ENCODE results near the gene DTNBP1. TPM values are rescaled to one million over a fixed set of nuclear protein-coding genes. Genes with fewer than 3 reads are reported as not detected.
A peak's percentile ranks its signal among the peaks of the same experiment; 100 is the strongest.

DTNBP1 gene
- total and polyA plus RNA-seq, 9 donors: 8.4 to 23.6 (median 18.2) TPM

DNA sequence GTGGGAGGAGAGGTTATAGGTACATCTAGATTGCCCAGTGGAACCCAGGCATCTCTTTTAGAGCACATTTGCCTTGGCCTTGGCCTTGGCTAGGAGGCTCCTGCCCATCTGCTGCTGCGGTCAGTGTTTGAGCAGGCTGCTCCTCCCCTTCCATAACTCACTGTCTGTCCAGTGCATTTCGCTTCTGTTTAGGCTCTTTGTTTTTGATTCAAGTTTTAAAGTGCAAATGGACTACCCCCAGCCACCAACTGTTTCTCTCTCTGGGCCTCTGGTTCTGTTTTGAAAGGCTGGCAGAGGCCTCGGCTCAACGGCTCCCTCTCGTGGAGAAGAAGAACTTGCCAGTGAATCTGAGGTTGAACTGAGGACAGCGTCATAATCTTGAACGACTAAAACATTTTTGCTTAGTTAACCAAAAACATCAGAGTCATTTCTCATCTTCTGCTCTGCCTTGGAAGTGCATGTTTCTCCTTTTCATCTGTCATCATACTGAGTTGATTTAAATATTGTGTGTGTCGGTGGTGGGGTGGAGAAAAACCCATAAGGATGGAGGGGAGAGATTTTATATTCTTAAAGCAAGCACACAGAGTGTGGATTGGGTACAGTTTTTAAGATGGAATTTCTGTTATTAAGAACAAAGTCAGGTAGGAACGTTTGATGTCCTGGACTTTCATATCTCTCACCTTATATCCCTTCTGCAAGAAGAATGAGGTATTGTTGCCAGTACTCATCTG is 171.4 kb downstream of the DTNBP1 start:
- no peak overlapping the region for H3K27ac ChIP-seq (ENCODE audit: low read length)

DNA sequence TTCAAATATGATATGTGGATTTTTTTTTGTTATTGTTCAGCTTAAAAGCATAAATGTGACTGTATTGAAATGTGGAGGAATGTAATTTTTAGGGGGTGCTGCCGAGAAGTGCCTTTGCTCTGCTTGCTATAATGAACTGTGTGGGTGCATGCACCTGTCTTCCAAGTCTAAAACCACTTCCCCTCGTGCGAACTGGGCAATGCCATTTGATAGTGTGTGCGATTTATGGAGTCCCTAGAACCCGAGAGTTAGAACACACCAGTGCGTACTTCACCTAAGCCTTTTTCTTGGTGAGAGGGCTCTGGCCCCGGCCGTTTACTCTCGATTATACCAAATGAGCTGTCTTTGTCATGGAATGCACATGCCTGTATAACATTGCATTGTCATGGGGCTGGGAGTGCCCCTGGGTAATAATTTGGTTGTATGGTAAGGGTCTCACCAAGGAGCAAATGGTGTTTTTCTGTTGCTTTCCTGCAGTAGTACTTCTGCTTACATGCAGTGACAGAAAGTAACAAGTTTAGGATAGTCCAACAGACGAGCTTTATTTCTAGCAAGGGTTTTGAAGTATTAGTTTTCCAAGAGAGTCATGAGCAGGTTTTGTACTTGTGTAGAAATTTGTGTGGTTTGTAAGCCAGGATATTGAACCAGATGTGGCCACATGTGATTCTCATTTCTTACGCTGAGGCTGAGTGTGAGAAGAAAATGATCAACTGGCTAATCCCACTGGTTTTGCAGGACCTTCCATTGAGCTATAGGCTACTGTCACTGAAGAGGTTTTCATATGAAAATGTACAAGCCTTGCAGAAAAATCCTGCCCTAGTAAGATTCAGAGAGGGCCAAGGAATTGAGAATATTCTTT is 172.4 kb downstream of the DTNBP1 start:
- 74% methylated on average over 8 of the region's 11 CpGs for WGBS (ENCODE audit: insufficient coverage)
- Histone ChIP-seq H3K36me3 (ENCODE audit: control insufficient read depth, insufficient read depth, low read length) (peaks cover 18% of the 10 kb centered on the region), H3K4me3 (ENCODE audit: low read length) (no peak overlapping the region), H3K27ac (ENCODE audit: low read length) (no peak overlapping the region), H3K4me1 (ENCODE audit: control insufficient read depth, insufficient read depth, low read length) (peaks cover 13% of the 10 kb centered on the region), H3K27me3 (ENCODE audit: control insufficient read depth, insufficient read depth, low read length) (no peaks in the 10 kb centered on the region), H3K9me3 (replicated peaks; ENCODE audit: control insufficient read depth, low read depth, low read length) (no peaks in the 10 kb centered on the region)
- DNase-seq: peak; percentile 29

More for the DNA sequence above, 171.4 kb downstream of the DTNBP1 start:
- H3K4me3 ChIP-seq (ENCODE audit: low read length): no peak overlapping the region
- peak; percentile 86 for DNase-seq
- H3K9me3 ChIP-seq (replicated peaks; ENCODE audit: control insufficient read depth, low read depth, low read length): no peaks in the 10 kb centered on the region
- H3K27me3 ChIP-seq (ENCODE audit: control insufficient read depth, insufficient read depth, low read length): no peaks in the 10 kb centered on the region
- no CpG with 5 or more reads among the region's 9 CpGs for WGBS (ENCODE audit: insufficient coverage)
- H3K36me3 ChIP-seq (ENCODE audit: control insufficient read depth, insufficient read depth, low read length): peaks cover 20% of the 10 kb centered on the region
- peaks cover 18% of the 10 kb centered on the region for H3K4me1 ChIP-seq (ENCODE audit: control insufficient read depth, insufficient read depth, low read length)

DNA sequence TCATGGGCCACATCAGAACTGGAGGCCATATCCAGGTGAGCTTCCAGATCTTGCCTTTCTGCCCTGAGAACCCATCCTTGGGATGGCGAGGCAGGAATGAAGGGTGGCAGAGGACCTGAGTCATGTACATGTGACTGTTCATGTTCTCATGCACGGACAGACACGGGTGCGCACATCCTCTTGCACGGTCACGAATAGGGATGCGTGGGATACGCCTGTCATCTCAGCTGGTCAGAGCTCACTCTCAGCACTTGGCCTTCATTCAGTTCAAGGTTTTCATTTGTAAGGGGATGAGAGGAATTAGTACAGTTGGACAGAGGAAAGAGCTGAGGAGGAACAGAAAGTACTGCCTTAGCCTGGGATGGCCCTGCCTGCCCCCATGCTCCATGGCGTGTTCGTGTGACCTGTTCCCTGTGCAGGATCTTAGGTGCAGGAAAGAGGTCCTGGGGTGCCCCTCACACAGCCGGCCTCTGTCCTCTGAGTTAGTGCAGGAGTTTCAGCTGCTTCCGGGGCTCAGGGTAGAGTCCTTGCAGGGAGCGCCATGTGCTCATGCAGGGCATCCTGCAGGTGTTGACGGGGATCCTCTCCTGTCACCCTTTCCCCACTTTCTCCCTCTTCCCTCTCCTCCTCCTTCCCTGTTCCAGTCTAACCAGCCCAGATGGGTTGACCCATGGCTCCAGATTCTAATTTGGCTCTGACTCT is 173.4 kb downstream of the DTNBP1 start:
- Histone ChIP-seq H3K4me1 (ENCODE audit: control insufficient read depth, insufficient read depth, low read length) (peaks cover 8% of the 10 kb centered on the region), H3K27ac (ENCODE audit: low read length) (no peak overlapping the region), H3K4me3 (ENCODE audit: low read length) (no peak overlapping the region), H3K27me3 (ENCODE audit: control insufficient read depth, insufficient read depth, low read length) (no peaks in the 10 kb centered on the region), H3K9me3 (replicated peaks; ENCODE audit: control insufficient read depth, low read depth, low read length) (no peaks in the 10 kb centered on the region), H3K36me3 (ENCODE audit: control insufficient read depth, insufficient read depth, low read length) (peaks cover 18% of the 10 kb centered on the region)
- 92% methylated on average over 14 of the region's 14 CpGs for WGBS (ENCODE audit: insufficient coverage)
- DNase-seq: no peak

DNA sequence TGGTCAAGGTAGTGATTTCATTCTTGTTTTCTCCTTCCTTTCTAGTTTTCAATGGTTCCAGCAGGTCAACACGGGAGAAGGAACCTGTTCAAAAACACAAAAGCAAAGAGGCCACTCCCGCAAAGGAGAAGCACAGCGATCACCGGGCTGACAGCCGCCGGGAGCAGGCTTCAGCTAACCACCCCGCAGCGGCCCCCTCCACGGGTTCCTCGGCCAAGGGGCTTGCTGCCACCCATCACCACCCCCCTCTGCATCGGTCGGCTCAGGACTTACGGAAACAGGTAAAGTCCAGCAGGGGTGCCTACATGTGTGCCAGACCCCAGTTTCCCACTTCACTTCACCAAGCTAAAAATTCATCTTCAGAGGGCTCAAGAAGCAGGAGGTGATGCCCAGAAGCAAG is 175.6 kb downstream of the DTNBP1 start:
- H3K27ac ChIP-seq (ENCODE audit: low read length): no peak overlapping the region
- H3K4me3 ChIP-seq (ENCODE audit: low read length): no peak overlapping the region
- H3K9me3 ChIP-seq (replicated peaks; ENCODE audit: control insufficient read depth, low read depth, low read length): no peaks in the 10 kb centered on the region
- DNase-seq: no peak
- peaks cover 18% of the 10 kb centered on the region for H3K36me3 ChIP-seq (ENCODE audit: control insufficient read depth, insufficient read depth, low read length)
- H3K27me3 ChIP-seq (ENCODE audit: control insufficient read depth, insufficient read depth, low read length): no peaks in the 10 kb centered on the region
- H3K4me1 ChIP-seq (ENCODE audit: control insufficient read depth, insufficient read depth, low read length): peaks cover 14% of the 10 kb centered on the region
- WGBS (ENCODE audit: insufficient coverage): 95% methylated on average over 4 of the region's 13 CpGs

DNA sequence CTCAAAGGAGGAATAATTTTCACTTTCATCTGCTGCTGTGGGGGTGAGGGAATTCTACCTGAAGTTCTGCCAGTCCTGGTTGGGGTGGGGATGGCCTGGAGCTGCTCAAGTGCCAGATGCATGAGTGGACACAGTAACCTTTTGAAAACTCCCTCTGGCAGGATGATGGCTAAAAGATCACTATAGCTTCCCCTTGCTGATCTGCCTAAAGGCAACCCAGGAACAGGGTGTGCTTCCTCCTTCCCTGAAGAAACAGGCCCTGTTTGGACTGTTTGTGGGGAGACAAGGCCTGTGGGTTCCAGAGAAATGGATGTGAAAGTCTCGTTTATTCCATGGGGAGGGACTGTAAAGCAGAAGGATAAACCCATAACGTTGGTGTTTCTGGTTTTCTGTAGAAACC is 176.9 kb downstream of the DTNBP1 start:
- Histone ChIP-seq H3K9me3 (replicated peaks; ENCODE audit: control insufficient read depth, low read depth, low read length) (no peaks in the 10 kb centered on the region), H3K4me3 (ENCODE audit: low read length) (no peak overlapping the region), H3K27ac (ENCODE audit: low read length) (no peak overlapping the region), H3K4me1 (ENCODE audit: control insufficient read depth, insufficient read depth, low read length) (peaks cover 11% of the 10 kb centered on the region), H3K36me3 (ENCODE audit: control insufficient read depth, insufficient read depth, low read length) (peaks cover 18% of the 10 kb centered on the region), H3K27me3 (ENCODE audit: control insufficient read depth, insufficient read depth, low read length) (no peaks in the 10 kb centered on the region)
- 40% methylated on average over 2 of the region's 2 CpGs for WGBS (ENCODE audit: insufficient coverage)
- no peak for DNase-seq

DNA sequence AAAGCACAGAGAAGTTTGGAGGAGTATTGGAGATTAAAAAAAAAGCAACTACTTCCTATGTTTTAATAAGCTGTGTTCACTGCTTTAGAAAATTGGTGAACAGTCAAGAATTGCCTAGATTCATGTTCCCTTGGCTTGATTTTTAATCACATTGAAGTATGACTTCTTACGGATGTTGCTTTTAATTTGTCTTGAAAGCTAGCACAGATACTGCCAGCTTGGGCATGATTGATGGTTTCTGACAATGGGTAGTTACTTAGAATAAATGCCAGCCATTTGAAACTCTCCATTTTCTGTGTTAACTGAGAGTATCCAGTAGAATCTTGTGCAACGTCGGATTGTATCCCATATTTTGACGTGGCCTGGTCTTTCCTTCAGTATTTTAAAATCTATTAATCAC is 178.0 kb downstream of the DTNBP1 start:
- H3K27ac ChIP-seq (ENCODE audit: low read length): no peak overlapping the region

DNA sequence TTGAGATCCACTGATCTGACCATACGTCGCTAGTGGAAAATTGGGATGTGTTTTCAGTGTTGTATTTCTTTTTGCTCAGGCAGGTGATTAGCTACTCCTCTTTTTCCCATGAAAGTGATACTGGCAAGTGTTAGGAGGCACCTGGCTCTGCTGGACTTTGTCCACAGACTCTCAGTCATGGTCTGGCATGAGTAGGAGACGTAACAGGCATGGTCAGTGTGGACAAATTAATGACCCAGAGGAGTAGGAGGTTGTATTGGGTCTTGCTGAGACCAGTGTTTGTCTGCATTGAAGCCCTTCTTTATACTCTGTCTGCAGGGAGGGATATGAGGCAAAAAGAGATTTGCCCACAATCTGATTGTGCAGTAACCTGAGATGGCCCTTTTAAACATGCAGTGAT is 178.7 kb downstream of the DTNBP1 start:
- Histone ChIP-seq H3K4me3 (ENCODE audit: low read length) (no peak overlapping the region), H3K27me3 (ENCODE audit: control insufficient read depth, insufficient read depth, low read length) (no peaks in the 10 kb centered on the region), H3K9me3 (replicated peaks; ENCODE audit: control insufficient read depth, low read depth, low read length) (no peaks in the 10 kb centered on the region), H3K27ac (ENCODE audit: low read length) (no peak overlapping the region), H3K36me3 (ENCODE audit: control insufficient read depth, insufficient read depth, low read length) (peaks cover 16% of the 10 kb centered on the region), H3K4me1 (ENCODE audit: control insufficient read depth, insufficient read depth, low read length) (peaks cover 19% of the 10 kb centered on the region)
- peak; percentile 34 for DNase-seq
- 31% methylated on average over 3 of the region's 3 CpGs for WGBS (ENCODE audit: insufficient coverage)

More for the DNA sequence above, 178.0 kb downstream of the DTNBP1 start:
- no peaks in the 10 kb centered on the region for H3K9me3 ChIP-seq (replicated peaks; ENCODE audit: control insufficient read depth, low read depth, low read length)
- no peak overlapping the region for H3K4me3 ChIP-seq (ENCODE audit: low read length)
- 100% methylated on average over 1 of the region's 4 CpGs for WGBS (ENCODE audit: insufficient coverage)
- peaks cover 18% of the 10 kb centered on the region for H3K36me3 ChIP-seq (ENCODE audit: control insufficient read depth, insufficient read depth, low read length)
- peaks cover 16% of the 10 kb centered on the region for H3K4me1 ChIP-seq (ENCODE audit: control insufficient read depth, insufficient read depth, low read length)
- H3K27me3 ChIP-seq (ENCODE audit: control insufficient read depth, insufficient read depth, low read length): no peaks in the 10 kb centered on the region
- no peak for DNase-seq

DNA sequence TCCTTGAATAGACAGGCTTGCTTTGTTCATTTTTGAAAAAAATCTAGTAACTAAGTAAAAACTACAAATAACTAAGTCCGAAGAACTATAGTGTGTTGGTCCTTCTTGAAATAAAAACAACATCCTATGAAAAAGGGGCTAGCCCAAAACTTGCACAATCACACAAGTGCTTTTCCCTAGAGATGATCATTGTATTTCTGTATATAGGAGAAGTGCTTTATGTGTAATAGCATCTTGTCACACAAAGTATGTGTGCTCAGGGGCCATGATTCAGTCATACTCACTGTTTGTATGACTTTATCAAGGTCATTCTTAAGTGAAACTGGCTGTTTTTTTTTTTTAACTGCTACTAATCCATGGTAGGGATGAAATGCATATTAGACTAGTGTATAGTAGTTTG is 179.8 kb downstream of the DTNBP1 start:
- Histone ChIP-seq H3K36me3 (ENCODE audit: control insufficient read depth, insufficient read depth, low read length) (peaks cover 5% of the 10 kb centered on the region), H3K9me3 (replicated peaks; ENCODE audit: control insufficient read depth, low read depth, low read length) (no peaks in the 10 kb centered on the region), H3K4me3 (ENCODE audit: low read length) (no peak overlapping the region), H3K4me1 (ENCODE audit: control insufficient read depth, insufficient read depth, low read length) (peaks cover 19% of the 10 kb centered on the region), H3K27ac (ENCODE audit: low read length) (no peak overlapping the region), H3K27me3 (ENCODE audit: control insufficient read depth, insufficient read depth, low read length) (no peaks in the 10 kb centered on the region)
- DNase-seq: no peak
- no CpG with 5 or more reads among the region's 1 CpG for WGBS (ENCODE audit: insufficient coverage)

DNA sequence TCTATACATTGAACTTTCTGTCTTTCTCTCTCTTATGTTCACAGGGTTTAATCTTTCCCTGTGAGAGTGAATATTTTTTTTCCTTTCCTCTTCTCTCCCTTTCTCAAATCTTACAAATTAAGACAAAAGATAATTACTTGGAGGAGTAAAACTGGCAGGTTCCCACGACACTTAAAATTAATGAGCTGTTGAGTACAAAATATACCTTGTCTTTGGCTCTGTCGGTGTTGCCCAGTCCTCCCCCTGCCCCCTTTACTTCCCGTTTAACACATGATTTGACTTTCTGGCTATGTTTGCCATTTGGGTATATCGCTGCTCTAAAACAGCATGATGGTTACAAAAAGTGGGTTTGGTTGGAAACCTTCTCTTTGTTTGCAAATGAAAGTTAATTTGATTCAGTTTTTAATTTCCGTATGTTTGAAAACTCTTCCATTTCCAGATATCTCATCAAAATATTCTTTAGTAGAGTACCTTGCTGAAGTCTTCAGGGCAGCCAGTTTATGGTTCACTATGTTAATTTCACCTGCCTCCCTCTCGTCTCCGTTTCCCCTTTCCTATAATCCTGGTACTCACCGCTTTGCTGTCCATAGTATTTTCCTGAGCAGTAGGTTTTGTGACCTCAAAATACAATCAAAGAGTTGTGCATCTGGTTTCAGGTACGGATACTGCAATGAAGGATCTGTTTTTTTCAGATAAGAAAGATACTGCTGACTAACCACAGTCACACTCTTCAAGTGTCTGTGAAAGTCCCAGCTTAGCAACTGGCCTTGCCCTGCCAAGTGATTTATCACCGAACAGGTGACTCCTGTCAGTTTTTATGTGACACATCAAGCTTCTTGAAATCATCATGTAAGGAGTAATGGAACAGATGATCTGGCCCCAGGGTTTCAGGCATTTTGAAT is 181.2 kb downstream of the DTNBP1 start:
- Histone ChIP-seq H3K9me3 (replicated peaks; ENCODE audit: control insufficient read depth, low read depth, low read length) (no peaks in the 10 kb centered on the region), H3K4me3 (ENCODE audit: low read length) (peak overlapping the region; percentile 23), H3K4me1 (ENCODE audit: control insufficient read depth, insufficient read depth, low read length) (peaks cover 23% of the 10 kb centered on the region), H3K36me3 (ENCODE audit: control insufficient read depth, insufficient read depth, low read length) (no peaks in the 10 kb centered on the region), H3K27ac (ENCODE audit: low read length) (peak overlapping the region; percentile 77), H3K27me3 (ENCODE audit: control insufficient read depth, insufficient read depth, low read length) (no peaks in the 10 kb centered on the region)
- DNase-seq: peak; percentile 81
- WGBS (ENCODE audit: insufficient coverage): 60% methylated on average over 1 of the region's 10 CpGs
